SK-N-SH treated with all-trans-retinoic acid at 6 μM for 48 hours (cell line): ENCODE measurements around the gene CXCR5.

Source experiments
- ATAC-seq: fragments of 200-7000 bp; cut with Tn5 transposase; 3 replicates; pipeline ENCODE4 v1.9.1; 2020; ENCODE audit warnings: mild to moderate bottlenecking, moderate library complexity
- ARNTL ChIP-seq: fragments of 450-650 bp; formaldehyde crosslinking; IDR thresholded peaks from 2 replicates; pipeline ENCODE4 v1.5.0; 2020; ENCODE audit warnings: low read depth, mild to moderate bottlenecking, moderate library complexity, borderline replicate concordance
- BACH2 ChIP-seq: fragments of 250-450 bp; sonication (Bioruptor Pico); IDR thresholded peaks from 2 replicates; pipeline ENCODE4 v1.9.0; 2021; ENCODE audit warnings: mild to moderate bottlenecking, borderline replicate concordance
- CREB5 ChIP-seq: fragments of 250-450 bp; sonication (Bioruptor Pico); IDR thresholded peaks from 2 replicates; pipeline ENCODE4 v1.5.1; 2020; ENCODE audit warnings: low read depth, mild to moderate bottlenecking, moderate library complexity
- CSDC2 ChIP-seq: fragments of 250-450 bp; sonication (Bioruptor Pico); IDR thresholded peaks from 2 replicates; pipeline ENCODE4 v1.5.0; 2020; ENCODE audit warnings: mild to moderate bottlenecking, moderate library complexity
- CSRNP3 ChIP-seq: fragments of 250-450 bp; sonication (Bioruptor Pico); IDR thresholded peaks from 2 replicates; pipeline ENCODE4 v1.5.1; 2021; ENCODE audit warnings: mild to moderate bottlenecking, moderate library complexity
- ESRRG ChIP-seq: fragments of 250-450 bp; sonication (Bioruptor Pico); IDR thresholded peaks from 2 replicates; pipeline ENCODE4 v1.6.1; 2021; ENCODE audit warnings: mild to moderate bottlenecking
- GLIS3 ChIP-seq: fragments of 250-450 bp; sonication (Bioruptor Pico); IDR thresholded peaks from 2 replicates; pipeline ENCODE4 v1.5.0; 2020; ENCODE audit warnings: mild to moderate bottlenecking, moderate library complexity
- ISL1 ChIP-seq: fragments of 250-450 bp; sonication (Bioruptor Pico); IDR thresholded peaks from 2 replicates; pipeline ENCODE4 v2.1.2; 2022; ENCODE audit warnings: mild to moderate bottlenecking, moderate library complexity
- OSR1 ChIP-seq: fragments of 250-450 bp; sonication (Bioruptor Pico); IDR thresholded peaks from 2 replicates; pipeline ENCODE4 v1.8.0; 2022; ENCODE audit warnings: moderate library complexity, mild to moderate bottlenecking, inconsistent platforms
- POU6F1 ChIP-seq: fragments of 250-450 bp; sonication (Bioruptor Pico); IDR thresholded peaks from 2 replicates; pipeline ENCODE4 v1.8.0; 2021; ENCODE audit warnings: low read depth, mild to moderate bottlenecking, moderate library complexity, borderline replicate concordance
- PPARA ChIP-seq: fragments of 250-450 bp; sonication (Bioruptor Pico); IDR thresholded peaks from 2 replicates; pipeline ENCODE4 v1.5.0; 2020; ENCODE audit warnings: mild to moderate bottlenecking, borderline replicate concordance
- RARB ChIP-seq: fragments of 250-450 bp; sonication (Bioruptor Pico); IDR thresholded peaks from 2 replicates; pipeline ENCODE4 v1.8.0; 2021; ENCODE audit warnings: mild to moderate bottlenecking, moderate library complexity
- SNAI2 ChIP-seq: fragments of 250-450 bp; sonication (Bioruptor Pico); IDR thresholded peaks from 2 replicates; pipeline ENCODE4 v1.5.0; 2020; ENCODE audit warnings: mild to moderate bottlenecking, moderate library complexity
- TCF4 ChIP-seq: fragments of 250-450 bp; sonication (Bioruptor Pico); IDR thresholded peaks from 2 replicates; pipeline ENCODE4 v1.8.0; 2021; ENCODE audit warnings: mild to moderate bottlenecking, moderate library complexity, borderline replicate concordance
- TOX ChIP-seq: fragments of 250-450 bp; sonication (Bioruptor Pico); IDR thresholded peaks from 2 replicates; pipeline ENCODE4 v1.8.0; 2021; ENCODE audit warnings: mild to moderate bottlenecking, moderate library complexity, borderline replicate concordance
- ZFP3 ChIP-seq: fragments of 250-450 bp; sonication (Bioruptor Pico); IDR thresholded peaks from 2 replicates; pipeline ENCODE4 v1.5.0; 2020; ENCODE audit warnings: mild to moderate bottlenecking, moderate library complexity
- ZFP30 ChIP-seq: fragments of 450-650 bp; formaldehyde crosslinking; IDR thresholded peaks from 2 replicates; pipeline ENCODE4 v1.5.0; 2022; ENCODE audit warnings: mild to moderate bottlenecking, moderate library complexity
- ZNF8 ChIP-seq: fragments of 450-650 bp; formaldehyde crosslinking; IDR thresholded peaks from 2 replicates; pipeline ENCODE4 v1.5.0; 2020; ENCODE audit warnings: mild to moderate bottlenecking, moderate library complexity
- TF ChIP-seq, protein P1 (sequence below): fragments of 250-450 bp; sonication (Bioruptor Pico); IDR thresholded peaks from 2 replicates; pipeline ENCODE4 v1.8.0; 2020; ENCODE audit warnings: mild to moderate bottlenecking, moderate library complexity, borderline replicate concordance
- TF ChIP-seq, protein P2 (sequence below): fragments of 250-450 bp; sonication (Bioruptor Pico); IDR thresholded peaks from 2 replicates; pipeline ENCODE4 v1.5.0; 2020; ENCODE audit warnings: mild to moderate bottlenecking, moderate library complexity

Gene CXCR5

GRCh38 chr11:118883368-118884071 lies at the start of gene CXCR5:
Gene CXCR5, plus strand, starts transcription at chr11:118883892. Its CDS starts 50 bp downstream, at chr11:118883942.
- TF ChIP-seq TOX (CRISPR knock-in tag) (no peak), GLIS3 (CRISPR knock-in tag) (no peak), ZFP30 (CRISPR knock-in tag) (no peak), ZNF8 (CRISPR knock-in tag) (no peak), SNAI2 (CRISPR knock-in tag) (no peak), OSR1 (CRISPR knock-in tag) (no peak), CSDC2 (no peak), PPARA (CRISPR knock-in tag) (no peak), RARB (CRISPR knock-in tag) (no peak), BACH2 (no peak), ARNTL (CRISPR knock-in tag) (no peak), CREB5 (CRISPR knock-in tag) (no peak), ZFP3 (no peak), POU6F1 (CRISPR knock-in tag) (no peak), ISL1 (CRISPR knock-in tag) (no peak), CSRNP3 (CRISPR knock-in tag) (no peak), TCF4 (CRISPR knock-in tag) (no peak), ESRRG (no peak)
- TF ChIP-seq, protein P1, sequence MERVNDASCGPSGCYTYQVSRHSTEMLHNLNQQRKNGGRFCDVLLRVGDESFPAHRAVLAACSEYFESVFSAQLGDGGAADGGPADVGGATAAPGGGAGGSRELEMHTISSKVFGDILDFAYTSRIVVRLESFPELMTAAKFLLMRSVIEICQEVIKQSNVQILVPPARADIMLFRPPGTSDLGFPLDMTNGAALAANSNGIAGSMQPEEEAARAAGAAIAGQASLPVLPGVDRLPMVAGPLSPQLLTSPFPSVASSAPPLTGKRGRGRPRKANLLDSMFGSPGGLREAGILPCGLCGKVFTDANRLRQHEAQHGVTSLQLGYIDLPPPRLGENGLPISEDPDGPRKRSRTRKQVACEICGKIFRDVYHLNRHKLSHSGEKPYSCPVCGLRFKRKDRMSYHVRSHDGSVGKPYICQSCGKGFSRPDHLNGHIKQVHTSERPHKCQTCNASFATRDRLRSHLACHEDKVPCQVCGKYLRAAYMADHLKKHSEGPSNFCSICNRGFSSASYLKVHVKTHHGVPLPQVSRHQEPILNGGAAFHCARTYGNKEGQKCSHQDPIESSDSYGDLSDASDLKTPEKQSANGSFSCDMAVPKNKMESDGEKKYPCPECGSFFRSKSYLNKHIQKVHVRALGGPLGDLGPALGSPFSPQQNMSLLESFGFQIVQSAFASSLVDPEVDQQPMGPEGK (CRISPR knock-in tag) = no peak
- TF ChIP-seq, protein P2, sequence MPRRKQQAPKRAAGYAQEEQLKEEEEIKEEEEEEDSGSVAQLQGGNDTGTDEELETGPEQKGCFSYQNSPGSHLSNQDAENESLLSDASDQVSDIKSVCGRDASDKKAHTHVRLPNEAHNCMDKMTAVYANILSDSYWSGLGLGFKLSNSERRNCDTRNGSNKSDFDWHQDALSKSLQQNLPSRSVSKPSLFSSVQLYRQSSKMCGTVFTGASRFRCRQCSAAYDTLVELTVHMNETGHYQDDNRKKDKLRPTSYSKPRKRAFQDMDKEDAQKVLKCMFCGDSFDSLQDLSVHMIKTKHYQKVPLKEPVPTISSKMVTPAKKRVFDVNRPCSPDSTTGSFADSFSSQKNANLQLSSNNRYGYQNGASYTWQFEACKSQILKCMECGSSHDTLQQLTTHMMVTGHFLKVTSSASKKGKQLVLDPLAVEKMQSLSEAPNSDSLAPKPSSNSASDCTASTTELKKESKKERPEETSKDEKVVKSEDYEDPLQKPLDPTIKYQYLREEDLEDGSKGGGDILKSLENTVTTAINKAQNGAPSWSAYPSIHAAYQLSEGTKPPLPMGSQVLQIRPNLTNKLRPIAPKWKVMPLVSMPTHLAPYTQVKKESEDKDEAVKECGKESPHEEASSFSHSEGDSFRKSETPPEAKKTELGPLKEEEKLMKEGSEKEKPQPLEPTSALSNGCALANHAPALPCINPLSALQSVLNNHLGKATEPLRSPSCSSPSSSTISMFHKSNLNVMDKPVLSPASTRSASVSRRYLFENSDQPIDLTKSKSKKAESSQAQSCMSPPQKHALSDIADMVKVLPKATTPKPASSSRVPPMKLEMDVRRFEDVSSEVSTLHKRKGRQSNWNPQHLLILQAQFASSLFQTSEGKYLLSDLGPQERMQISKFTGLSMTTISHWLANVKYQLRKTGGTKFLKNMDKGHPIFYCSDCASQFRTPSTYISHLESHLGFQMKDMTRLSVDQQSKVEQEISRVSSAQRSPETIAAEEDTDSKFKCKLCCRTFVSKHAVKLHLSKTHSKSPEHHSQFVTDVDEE (CRISPR knock-in tag) = no peak
- ATAC-seq = peak; percentile 10; the same call in 1 of the 3 replicates

DNA sequence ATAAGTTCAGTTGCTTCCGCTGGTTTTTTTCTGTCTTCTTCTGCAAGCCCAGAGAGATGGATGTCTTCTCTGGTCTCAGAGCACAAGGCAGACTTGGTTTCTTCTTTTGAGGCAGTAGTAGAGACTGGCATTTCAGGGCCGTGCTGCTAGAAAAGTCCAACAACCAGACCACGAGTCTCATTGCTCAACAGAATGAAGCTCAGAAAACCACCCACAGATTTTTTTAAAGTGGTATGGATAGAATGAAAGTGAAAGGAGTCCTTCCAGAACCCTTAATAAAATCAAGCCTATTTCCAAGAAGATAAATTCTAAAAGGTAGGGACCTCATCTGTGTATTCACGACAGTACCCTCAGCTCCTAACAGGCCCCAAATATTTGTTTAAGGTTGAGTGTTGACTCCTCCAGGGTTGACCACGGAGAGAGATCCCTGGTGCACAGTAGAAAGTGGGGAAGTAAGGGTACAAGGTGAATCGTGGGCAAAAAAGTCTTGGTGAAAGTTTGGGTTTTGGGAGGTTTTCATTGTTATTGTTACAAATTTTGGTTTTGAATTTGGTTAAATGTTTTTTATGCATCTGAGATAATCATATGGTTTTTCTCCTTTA lies 49.2 kb upstream of the CXCR5 start:
- ATAC-seq = no peak
- TF ChIP-seq, protein P1 (CRISPR knock-in tag) = no peak
- TF ChIP-seq SNAI2 (CRISPR knock-in tag) (no peak), CSDC2 (no peak), PPARA (CRISPR knock-in tag) (no peak), TOX (CRISPR knock-in tag) (no peak), RARB (CRISPR knock-in tag) (no peak), OSR1 (CRISPR knock-in tag) (no peak), CSRNP3 (CRISPR knock-in tag) (no peak), ESRRG (no peak), ISL1 (CRISPR knock-in tag) (no peak), TCF4 (CRISPR knock-in tag) (no peak), ZFP3 (no peak), ARNTL (CRISPR knock-in tag) (no peak)
- TF ChIP-seq, protein P2 (CRISPR knock-in tag) = no peak
